T-helper 22 cell (primary cell): ENCODE data around the gene CDKN2AIP.

Source experiments
- DNase-seq: peaks from one replicate; pipeline ENCODE4 v3.0.0-alpha.2; 2020; ENCODE audit warnings: low read depth

The CDKN2AIP gene

GRCh38 chr4:183444214-183445096, at the start of gene CDKN2AIP:
CDKN2AIP (plus strand) TSS chr4:183444636; CDS start chr4:183444798, 162 bp downstream.
- DNase-seq = peak; percentile 89

- no peak for DNase-seq
Observed at GRCh38 chr4:183395395-183395794, 49.0 kb upstream of the CDKN2AIP start.

GRCh38 chr4:183396227-183396637, 48.2 kb upstream of the CDKN2AIP start:
- no peak for DNase-seq

- no peak for DNase-seq
Observed at GRCh38 chr4:183397741-183398297, 46.6 kb upstream of the CDKN2AIP start.

- DNase-seq = peak; percentile 15
Observed at GRCh38 chr4:183398298-183399125, 45.9 kb upstream of the CDKN2AIP start.

- DNase-seq = no peak
Observed at GRCh38 chr4:183399126-183399522, 45.3 kb upstream of the CDKN2AIP start.

GRCh38 chr4:183399616-183400015, 44.8 kb upstream of the CDKN2AIP start:
- no peak for DNase-seq

GRCh38 chr4:183400035-183400434, 44.4 kb upstream of the CDKN2AIP start:
- no peak for DNase-seq

- no peak for DNase-seq
Observed at GRCh38 chr4:183401473-183401872, 43.0 kb upstream of the CDKN2AIP start.

- no peak for DNase-seq
Observed at GRCh38 chr4:183402771-183403170, 41.7 kb upstream of the CDKN2AIP start.

- no peak for DNase-seq
Observed at GRCh38 chr4:183403486-183403885, 41.0 kb upstream of the CDKN2AIP start.

- no peak for DNase-seq
Observed at GRCh38 chr4:183403961-183404360, 40.5 kb upstream of the CDKN2AIP start.

- no peak for DNase-seq
Observed at GRCh38 chr4:183405303-183405702, 39.1 kb upstream of the CDKN2AIP start.

- peak; percentile 70 for DNase-seq
Observed at GRCh38 chr4:183407128-183407585, 37.3 kb upstream of the CDKN2AIP start.

GRCh38 chr4:183407635-183408464, 36.6 kb upstream of the CDKN2AIP start:
- DNase-seq = no peak

- DNase-seq = no peak
Observed at GRCh38 chr4:183408796-183409195, 35.6 kb upstream of the CDKN2AIP start.

GRCh38 chr4:183409483-183409882, 35.0 kb upstream of the CDKN2AIP start:
- no peak for DNase-seq

- DNase-seq = no peak
Observed at GRCh38 chr4:183409934-183410333, 34.5 kb upstream of the CDKN2AIP start.

- DNase-seq = no peak
Observed at GRCh38 chr4:183411291-183411861, 33.1 kb upstream of the CDKN2AIP start.

- DNase-seq = no peak
Observed at GRCh38 chr4:183412821-183413220, 31.6 kb upstream of the CDKN2AIP start.
